DMS53 treated with DMSO at 0.1 percent for 48 hours (cell line): ENCODE measurements around the gene GRIP1.
"Not testable (repeated sequence)": the region's sequence is repeated elsewhere in the genome, so short reads cannot be mapped to it uniquely, and the experiment has no call there.

Source experiments
- DNase-seq: peaks from one replicate; lab custom pipeline; 2025; ENCODE audit not compliant: unreplicated experiment; lab: John Stamatoyannopoulos, UW

GRIP1 gene

GRCh38 chr12:66345212-66345611 lies 333.7 kb downstream of the GRIP1 start:
- DNase-seq = no peak

DNA sequence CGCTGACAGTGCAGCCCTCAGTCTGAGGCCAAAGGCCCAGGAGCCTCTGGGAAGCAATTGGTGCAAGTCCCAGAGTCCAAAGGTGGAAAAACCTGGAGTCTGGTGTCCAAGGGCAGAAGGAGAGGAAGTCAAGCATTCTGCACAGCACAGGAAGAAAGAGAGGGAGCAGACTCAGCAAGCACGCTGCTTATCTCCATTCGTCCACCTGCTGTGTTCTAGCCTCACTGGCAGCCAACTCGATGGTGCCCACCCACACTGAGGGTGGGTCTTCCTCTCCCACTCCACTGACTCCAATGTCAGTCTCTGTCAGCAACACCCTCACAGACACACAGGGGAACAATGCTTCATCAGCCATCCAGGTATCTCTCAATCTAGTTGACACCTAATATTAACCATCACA lies 337.8 kb downstream of the GRIP1 start:
- no peak for DNase-seq

GRCh38 chr12:66340131-66340530 lies 338.7 kb downstream of the GRIP1 start:
- no peak for DNase-seq

- no peak for DNase-seq
Observed at GRCh38 chr12:66337381-66338010, 341.4 kb downstream of the GRIP1 start.

DNA sequence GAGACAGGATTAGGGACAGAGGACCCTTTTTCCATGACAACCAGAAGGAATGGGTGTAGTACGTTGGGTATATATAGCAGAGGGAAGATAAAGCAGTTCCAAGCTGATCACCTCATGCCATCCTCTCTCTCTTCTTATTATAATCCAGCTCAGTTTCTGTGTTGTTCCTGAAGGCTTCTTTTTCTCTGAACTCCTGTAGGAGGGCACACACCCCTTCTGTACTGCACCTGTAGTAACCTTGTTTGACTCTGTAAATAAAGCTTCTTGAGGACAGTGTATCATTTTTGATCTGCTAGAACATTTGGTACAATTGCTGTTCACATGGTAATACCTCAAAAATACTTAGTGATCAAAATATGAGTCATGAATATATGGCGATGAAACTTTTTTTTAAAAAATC lies 343.1 kb downstream of the GRIP1 start:
- no peak for DNase-seq

GRCh38 chr12:66331814-66332213 lies 347.1 kb downstream of the GRIP1 start:
- DNase-seq = no peak

GRCh38 chr12:66331016-66331415 lies 347.9 kb downstream of the GRIP1 start:
- DNase-seq = no peak

- no peak for DNase-seq
Observed at GRCh38 chr12:66329941-66330340, 348.9 kb downstream of the GRIP1 start.

DNA sequence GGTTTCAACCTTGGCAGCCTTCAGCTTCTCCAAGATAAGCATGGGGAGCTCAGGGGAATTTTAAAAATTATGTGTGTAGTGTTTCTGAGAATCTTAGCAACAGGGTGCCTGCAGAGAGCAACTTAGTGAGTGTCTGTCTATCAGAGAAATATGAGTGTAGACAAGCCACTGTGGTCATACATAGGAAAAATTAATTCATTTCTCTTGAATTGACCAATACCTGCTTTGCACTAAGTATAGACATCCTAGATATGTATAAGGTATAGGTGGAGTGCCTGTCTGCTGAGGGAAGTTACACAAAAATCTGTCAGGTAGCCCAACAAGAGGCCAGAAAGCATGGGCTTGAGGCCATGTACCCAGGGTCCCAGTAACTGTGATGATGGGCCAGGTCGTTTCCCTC lies 355.9 kb downstream of the GRIP1 start:
- DNase-seq = no peak

GRCh38 chr12:66321435-66321834 lies 357.4 kb downstream of the GRIP1 start:
- no peak for DNase-seq

GRCh38 chr12:66320996-66321395 lies 357.9 kb downstream of the GRIP1 start:
- DNase-seq = no peak

DNA sequence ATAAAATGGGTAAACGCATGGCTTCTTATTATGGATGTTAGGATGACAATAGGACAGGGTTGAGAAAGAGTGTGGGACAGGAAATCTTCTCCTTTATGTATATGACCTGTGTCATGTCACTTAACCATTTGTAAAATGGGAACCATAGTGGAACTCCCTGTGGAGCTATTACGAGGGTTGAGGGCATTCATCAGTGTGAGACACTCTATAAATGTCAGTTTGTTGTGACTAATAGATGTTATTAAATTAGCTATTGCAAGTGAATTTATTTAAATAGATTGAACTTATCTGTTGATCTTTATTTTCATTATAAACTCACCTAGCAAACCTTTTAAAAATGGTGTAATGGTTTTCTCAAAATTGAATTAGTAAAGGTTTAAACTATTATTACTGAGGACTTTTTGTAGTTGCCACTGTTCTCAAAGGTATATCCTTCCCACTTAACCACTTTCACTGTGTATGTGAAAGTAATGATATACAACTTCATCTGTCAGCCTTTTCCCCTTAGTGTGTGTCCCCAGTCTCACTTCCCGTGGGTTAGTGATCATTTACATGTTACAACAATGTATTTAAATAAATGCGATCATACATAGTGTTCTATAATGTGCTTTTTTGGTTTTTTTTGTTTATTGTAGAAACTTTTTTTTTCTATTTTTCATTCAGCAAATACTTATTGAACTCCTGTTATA lies 359.5 kb downstream of the GRIP1 start:
- no peak for DNase-seq

- no peak for DNase-seq
Observed at GRCh38 chr12:66314278-66314677, 364.6 kb downstream of the GRIP1 start.

DNA sequence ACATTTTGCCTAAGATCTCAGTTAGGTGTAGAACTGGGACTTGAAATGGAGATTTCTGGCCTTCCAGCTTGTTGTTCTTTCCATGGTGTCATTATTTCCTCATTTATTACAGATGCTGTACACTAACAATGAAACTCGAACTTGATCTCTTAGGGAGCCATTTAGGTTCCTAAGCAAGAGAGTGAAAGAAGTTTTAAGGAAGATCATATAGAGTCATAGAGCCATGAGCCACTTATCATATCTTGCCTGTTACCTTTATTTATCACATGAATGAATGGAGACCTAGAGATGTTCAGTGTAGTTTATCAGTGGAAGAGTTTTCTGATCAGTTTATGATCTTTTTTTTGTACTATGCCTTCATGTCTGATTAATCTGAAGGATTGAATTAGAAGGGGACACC lies 366.7 kb downstream of the GRIP1 start:
- DNase-seq = no peak

DNA sequence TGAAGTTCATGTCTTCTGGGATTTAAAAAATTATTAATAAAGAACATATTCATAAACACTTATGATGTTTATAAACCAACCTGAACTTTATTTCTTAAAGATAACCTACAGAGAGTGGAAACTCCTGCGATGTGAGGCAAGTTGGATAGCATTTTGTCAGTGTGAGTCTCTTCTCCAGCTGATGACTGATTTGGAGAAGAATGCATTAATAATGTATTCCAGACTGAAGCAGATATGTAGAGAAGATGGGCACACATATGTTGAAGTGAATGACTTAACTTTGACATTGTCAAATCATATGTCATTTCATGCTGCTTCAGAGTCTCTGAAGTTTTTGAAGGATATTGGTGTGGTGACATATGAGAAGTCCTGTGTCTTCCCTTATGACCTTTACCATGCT lies 369.3 kb downstream of the GRIP1 start:
- no peak for DNase-seq

GRCh38 chr12:66304296-66304900 lies 374.5 kb downstream of the GRIP1 start:
- DNase-seq = no peak

DNA sequence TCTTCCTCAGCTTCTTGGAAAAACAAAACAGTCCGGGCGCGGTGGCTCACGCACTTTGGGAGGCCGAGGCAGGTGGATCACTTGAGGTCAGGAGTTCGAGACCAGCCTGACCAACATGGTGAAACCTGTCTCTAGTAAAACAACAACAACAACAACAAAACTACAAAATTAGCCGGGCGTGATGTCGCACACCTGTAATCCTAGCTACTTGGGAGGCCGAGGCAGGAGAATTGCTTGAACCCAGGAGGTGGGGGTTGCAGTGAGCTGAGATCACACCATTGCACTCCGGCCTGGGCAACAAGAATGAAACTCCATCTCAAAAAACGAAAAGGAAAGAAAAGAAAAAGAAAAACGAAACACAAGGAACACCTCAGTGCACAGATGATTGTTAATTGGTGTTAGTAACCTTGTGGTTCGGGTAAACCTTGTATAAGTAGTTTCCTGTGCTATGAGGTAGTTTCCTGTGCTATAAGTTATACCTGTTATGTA lies 375.5 kb downstream of the GRIP1 start:
- not testable (repeated sequence) for DNase-seq

GRCh38 chr12:66302827-66303169 lies 376.1 kb downstream of the GRIP1 start:
- DNase-seq = peak; percentile 46

- DNase-seq = peak; percentile 96
Observed at GRCh38 chr12:66301944-66302826, 376.7 kb downstream of the GRIP1 start, which contains the start of gene HELB. TSS of gene HELB (plus strand) at chr12:66302493. CDS start at chr12:66302604, 111 bp downstream.

DNA sequence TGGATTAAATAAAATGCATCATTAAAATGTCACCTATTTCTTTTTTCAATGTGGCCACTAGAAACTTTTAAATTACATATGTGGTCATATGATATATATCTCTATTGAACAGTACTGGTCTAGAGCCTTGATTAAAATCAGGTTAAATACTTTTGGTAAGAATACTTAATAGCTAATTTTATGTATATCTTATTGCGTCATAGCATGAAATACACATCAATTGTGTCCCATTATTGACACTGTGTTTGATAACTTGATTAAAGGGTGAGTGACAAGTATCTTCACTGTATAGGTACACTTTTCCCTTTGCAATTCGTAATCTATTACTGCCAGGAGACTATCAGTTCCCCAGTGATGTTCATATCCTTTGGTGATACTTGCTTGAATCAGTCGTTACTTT lies 381.0 kb downstream of the GRIP1 start:
- DNase-seq = no peak
